Left ventricle myocardium inferior (tissue), 1 donor: ENCODE measurements around the gene WDR17. TPM values are rescaled to one million over a fixed set of nuclear protein-coding genes. Genes with fewer than 3 reads are reported as not detected.

Experiments
- DNase-seq: peaks from one replicate; pipeline ENCODE4 v3.0.0-alpha.2; 2020
- H3K27ac ChIP-seq: fragments of 200-600 bp; replicated peaks from 2 replicates; pipeline ENCODE4 v1.8.0; 2021
- H3K27me3 ChIP-seq: fragments of 200-600 bp; 2 replicates; pipeline ENCODE4 v1.8.0; 2021; ENCODE audit warnings: low read depth
- H3K36me3 ChIP-seq: fragments of 200-600 bp; 2 replicates; pipeline ENCODE4 v1.8.0; 2021
- H3K4me1 ChIP-seq: fragments of 200-600 bp; 2 replicates; pipeline ENCODE4 v1.8.0; 2021
- H3K4me3 ChIP-seq: fragments of 200-600 bp; 2 replicates; pipeline ENCODE4 v1.8.0; 2021; ENCODE audit warnings: mild to moderate bottlenecking, moderate library complexity
- H3K9me3 ChIP-seq: fragments of 200-600 bp; replicated peaks from 2 replicates; pipeline ENCODE4 v1.8.0; 2021
- intact Hi-C: fragments of 100-400 bp; cut with micrococcal nuclease; formaldehyde crosslinking; loops from one replicate; pipeline ENCODE4 v1.11.0; 2022
- total RNA-seq: library from RNA; stranded (reverse); fragmentation: NEBNext Ultra II Directional; extraction: Animal tissue kit (Norgen Biotek cat#: 25700); gene quantifications from one replicate; pipeline ENCODE4 v1.2.1, GENCODE V29; 2021
- TF ChIP-seq, protein P1 (sequence below): fragments of 200-600 bp; IDR thresholded peaks from 2 replicates; pipeline ENCODE4 v1.8.0; 2021; ENCODE audit warnings: antibody characterized with exemption, mild to moderate bottlenecking, borderline replicate concordance
- donor health status: DM: no; HTN: yes; CAD: no; lungs with severe emphysema.

WDR17 gene
- total RNA-seq, 1 donor from 2014 or later, result 0.38 TPM

DNA sequence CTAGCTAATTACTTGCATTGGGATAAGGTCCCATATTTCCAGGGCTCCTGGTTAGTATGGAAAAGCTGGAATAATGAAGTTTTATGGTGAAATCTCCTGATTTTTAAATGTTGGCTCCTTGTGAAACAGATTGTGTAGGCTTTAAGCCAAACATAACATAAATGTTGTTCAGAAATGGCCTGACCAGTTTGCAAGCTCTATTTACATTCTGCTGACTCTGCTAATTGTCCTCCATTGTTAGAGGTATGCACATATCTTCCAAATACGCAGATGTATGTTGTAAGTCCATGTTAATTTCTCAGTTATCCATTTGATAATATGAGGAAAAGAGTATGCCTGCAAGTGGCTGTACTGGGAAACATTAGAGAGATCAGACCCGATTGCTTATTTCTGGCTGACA is 11.9 kb upstream of the WDR17 start:
- H3K27me3 ChIP-seq, result no peaks in the 10 kb centered on the region
- H3K4me1 ChIP-seq, result no peaks in the 10 kb centered on the region
- no peak overlapping the region for H3K4me3 ChIP-seq
- H3K36me3 ChIP-seq, result no peaks in the 10 kb centered on the region
- TF ChIP-seq, protein P1, sequence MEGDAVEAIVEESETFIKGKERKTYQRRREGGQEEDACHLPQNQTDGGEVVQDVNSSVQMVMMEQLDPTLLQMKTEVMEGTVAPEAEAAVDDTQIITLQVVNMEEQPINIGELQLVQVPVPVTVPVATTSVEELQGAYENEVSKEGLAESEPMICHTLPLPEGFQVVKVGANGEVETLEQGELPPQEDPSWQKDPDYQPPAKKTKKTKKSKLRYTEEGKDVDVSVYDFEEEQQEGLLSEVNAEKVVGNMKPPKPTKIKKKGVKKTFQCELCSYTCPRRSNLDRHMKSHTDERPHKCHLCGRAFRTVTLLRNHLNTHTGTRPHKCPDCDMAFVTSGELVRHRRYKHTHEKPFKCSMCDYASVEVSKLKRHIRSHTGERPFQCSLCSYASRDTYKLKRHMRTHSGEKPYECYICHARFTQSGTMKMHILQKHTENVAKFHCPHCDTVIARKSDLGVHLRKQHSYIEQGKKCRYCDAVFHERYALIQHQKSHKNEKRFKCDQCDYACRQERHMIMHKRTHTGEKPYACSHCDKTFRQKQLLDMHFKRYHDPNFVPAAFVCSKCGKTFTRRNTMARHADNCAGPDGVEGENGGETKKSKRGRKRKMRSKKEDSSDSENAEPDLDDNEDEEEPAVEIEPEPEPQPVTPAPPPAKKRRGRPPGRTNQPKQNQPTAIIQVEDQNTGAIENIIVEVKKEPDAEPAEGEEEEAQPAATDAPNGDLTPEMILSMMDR, result no peak
- no peaks in the 10 kb centered on the region for H3K9me3 ChIP-seq
- H3K27ac ChIP-seq, result no peak overlapping the region
- intact Hi-C loops, result no loop called here
- DNase-seq, result no peak

DNA sequence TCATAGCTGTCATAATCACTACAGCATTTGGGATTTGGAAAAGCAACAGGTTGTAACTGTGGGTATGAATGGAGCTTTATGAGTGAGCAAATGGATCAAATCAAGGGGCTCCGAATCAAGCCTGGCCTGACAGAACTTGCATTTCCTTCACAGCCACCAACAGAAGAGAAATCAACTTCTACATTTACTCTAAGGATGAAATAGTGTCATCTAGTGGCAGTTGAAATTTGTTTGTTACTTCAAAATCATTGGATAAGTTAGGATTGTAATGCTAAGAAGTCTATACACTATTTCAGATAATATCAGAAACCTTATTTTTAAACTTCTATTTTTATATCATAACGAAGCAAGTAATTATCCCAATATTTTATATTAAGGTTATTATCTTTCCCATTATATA is 10.7 kb upstream of the WDR17 start:
- TF ChIP-seq, protein P1, result no peak
- intact Hi-C loops, result no loop called here
- Histone ChIP-seq H3K4me1 (no peaks in the 10 kb centered on the region), H3K4me3 (no peak overlapping the region), H3K36me3 (no peaks in the 10 kb centered on the region), H3K27me3 (no peaks in the 10 kb centered on the region), H3K27ac (no peak overlapping the region), H3K9me3 (no peaks in the 10 kb centered on the region)
- no peak for DNase-seq

DNA sequence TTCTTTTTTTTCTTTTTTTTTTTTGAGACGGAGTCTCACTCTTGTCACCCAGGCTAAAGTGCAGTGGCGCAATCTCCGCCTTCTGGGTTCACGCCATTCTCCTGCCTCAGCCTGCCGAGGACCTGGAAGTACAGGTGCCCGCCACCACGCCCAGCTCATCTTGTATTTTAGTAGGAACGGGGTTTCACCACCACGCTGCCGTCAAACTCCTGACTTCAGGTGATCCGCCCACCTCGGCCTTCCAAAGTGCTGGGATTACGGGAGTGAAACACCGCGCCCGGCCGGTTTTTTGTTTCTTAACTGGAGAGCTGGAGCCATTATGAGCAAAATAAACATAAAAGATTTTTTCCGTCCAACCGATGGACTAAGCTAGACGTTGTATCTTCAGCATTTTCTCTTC is 1.9 kb upstream of the WDR17 start:
- DNase-seq, result no peak
- TF ChIP-seq, protein P1, result no peak
- intact Hi-C loops, result no loop called here

DNA sequence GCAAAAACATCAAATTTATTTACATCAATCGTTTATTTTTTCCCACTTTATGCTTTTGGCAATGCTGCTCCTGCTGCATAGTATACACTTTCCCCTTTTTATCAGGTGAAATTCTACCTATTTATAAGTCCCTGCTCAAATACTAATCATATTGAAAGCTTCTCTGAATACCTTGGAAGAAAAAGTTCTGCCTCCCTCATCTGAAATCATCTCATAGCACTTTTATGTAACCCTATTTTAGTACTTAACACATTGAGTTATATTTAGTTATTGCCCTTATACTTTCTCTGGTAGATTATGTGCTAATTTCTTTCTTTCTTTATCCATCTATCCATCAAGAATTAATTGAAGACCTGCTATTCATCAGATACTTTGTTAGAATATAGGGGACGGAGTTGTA is 1.1 kb upstream of the WDR17 start:
- intact Hi-C loops, result no loop called here
- no peak for DNase-seq
- TF ChIP-seq, protein P1, result no peak
- Histone ChIP-seq H3K27me3 (peaks cover 40% of the 10 kb centered on the region), H3K4me3 (no peak overlapping the region), H3K27ac (no peak overlapping the region), H3K36me3 (no peaks in the 10 kb centered on the region), H3K4me1 (peaks cover 11% of the 10 kb centered on the region), H3K9me3 (no peaks in the 10 kb centered on the region)

More for the DNA sequence above, 1.9 kb upstream of the WDR17 start:
- Histone ChIP-seq H3K9me3 (no peaks in the 10 kb centered on the region), H3K36me3 (no peaks in the 10 kb centered on the region), H3K27me3 (peaks cover 40% of the 10 kb centered on the region), H3K4me1 (peaks cover 11% of the 10 kb centered on the region), H3K4me3 (no peak overlapping the region), H3K27ac (no peak overlapping the region)

DNA sequence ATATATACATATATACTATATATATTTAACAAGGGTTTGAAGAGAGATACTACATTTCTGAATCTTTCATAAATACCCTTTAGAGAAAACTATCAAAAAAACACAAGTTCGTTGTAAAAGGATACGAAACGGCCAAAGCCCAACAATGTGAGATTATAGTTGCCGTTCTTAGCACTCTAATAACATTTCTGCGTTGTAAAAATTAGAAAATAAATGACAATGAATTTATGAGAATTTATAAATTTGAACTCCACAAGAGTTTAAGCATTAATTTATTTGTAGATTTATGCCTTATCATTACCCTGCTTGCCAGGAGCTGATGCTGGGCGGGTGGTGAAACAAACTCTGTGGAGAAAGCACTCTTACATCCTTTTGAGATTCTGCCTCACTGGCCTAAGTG is 1.1 kb downstream of the WDR17 start:
- H3K4me1 ChIP-seq, result peaks cover 11% of the 10 kb centered on the region
- H3K36me3 ChIP-seq, result no peaks in the 10 kb centered on the region
- DNase-seq, result no peak
- intact Hi-C loops, result no loop called here
- peaks cover 40% of the 10 kb centered on the region for H3K27me3 ChIP-seq
- TF ChIP-seq, protein P1, result no peak
- no peak overlapping the region for H3K27ac ChIP-seq
- H3K9me3 ChIP-seq, result no peaks in the 10 kb centered on the region
- no peak overlapping the region for H3K4me3 ChIP-seq

DNA sequence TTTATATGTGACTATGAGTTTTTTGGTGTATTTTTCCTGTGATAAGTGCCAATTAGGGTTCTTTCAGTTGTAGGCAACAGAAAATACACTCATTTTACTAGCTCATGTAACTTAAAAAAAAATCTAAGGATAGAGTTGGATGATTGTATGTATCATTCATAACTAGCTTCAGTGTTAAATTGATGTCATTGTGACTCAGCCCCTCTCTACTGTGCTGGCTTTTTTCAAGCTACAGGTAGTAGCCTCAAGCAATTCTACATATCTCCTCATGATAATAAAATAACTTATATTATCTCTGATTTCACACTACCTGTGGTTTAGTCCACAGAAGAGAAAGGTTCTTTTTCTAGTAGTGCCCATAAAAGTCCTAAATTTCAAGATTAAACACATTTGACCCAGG is 11.9 kb downstream of the WDR17 start:
- intact Hi-C loops, result no loop called here
- Histone ChIP-seq H3K27ac (no peak overlapping the region), H3K9me3 (no peaks in the 10 kb centered on the region), H3K4me1 (no peaks in the 10 kb centered on the region), H3K27me3 (no peaks in the 10 kb centered on the region), H3K36me3 (no peaks in the 10 kb centered on the region), H3K4me3 (no peak overlapping the region)
- DNase-seq, result no peak
- TF ChIP-seq, protein P1, result no peak
